GM19193 (cell line): ENCODE data around the gene UBE3B.

ENCODE experiments used
- POLR2A ChIP-seq: IDR thresholded peaks from 4 replicates; pipeline ENCODE4 v1.6.1; 2011; ENCODE audit not compliant: insufficient read depth, insufficient read length; ENCODE audit errors: extremely low read depth

Gene UBE3B

GRCh38 chr12:109540526-109541412 is 63.3 kb downstream of the UBE3B start:
- TF ChIP-seq POLR2A, result no peak

GRCh38 chr12:109541413-109541726 is 63.9 kb downstream of the UBE3B start:
- no peak for TF ChIP-seq POLR2A

GRCh38 chr12:109542014-109542413 is 64.6 kb downstream of the UBE3B start:
- no peak for TF ChIP-seq POLR2A

- TF ChIP-seq POLR2A, result no peak
Measured at GRCh38 chr12:109542876-109543275, 65.4 kb downstream of the UBE3B start.

- TF ChIP-seq POLR2A, result no peak
Measured at GRCh38 chr12:109544955-109545531, 67.6 kb downstream of the UBE3B start.

- TF ChIP-seq POLR2A, result no peak
Measured at GRCh38 chr12:109545826-109546225, 68.4 kb downstream of the UBE3B start.

- no peak for TF ChIP-seq POLR2A
Measured at GRCh38 chr12:109547286-109547685, 69.9 kb downstream of the UBE3B start.

- no peak for TF ChIP-seq POLR2A
Measured at GRCh38 chr12:109548258-109548657, 70.8 kb downstream of the UBE3B start.

GRCh38 chr12:109549613-109550270 is 72.3 kb downstream of the UBE3B start:
- TF ChIP-seq POLR2A, result no peak

- TF ChIP-seq POLR2A, result no peak
Measured at GRCh38 chr12:109550281-109550680, 72.8 kb downstream of the UBE3B start.

- TF ChIP-seq POLR2A, result no peak
Measured at GRCh38 chr12:109551108-109551507, 73.7 kb downstream of the UBE3B start.

- no peak for TF ChIP-seq POLR2A
Measured at GRCh38 chr12:109552971-109553370, 75.5 kb downstream of the UBE3B start.

- no peak for TF ChIP-seq POLR2A
Measured at GRCh38 chr12:109553483-109553882, 76.0 kb downstream of the UBE3B start.

GRCh38 chr12:109553906-109554500 is 76.6 kb downstream of the UBE3B start:
- no peak for TF ChIP-seq POLR2A

- no peak for TF ChIP-seq POLR2A
Measured at GRCh38 chr12:109554761-109555160, 77.3 kb downstream of the UBE3B start.

- TF ChIP-seq POLR2A, result no peak
Measured at GRCh38 chr12:109555431-109556315, 78.2 kb downstream of the UBE3B start.
